GM15510 (cell line): ENCODE measurements around the gene SRL.

Experiments
- POLR2A ChIP-seq: IDR thresholded peaks from 3 replicates; pipeline ENCODE4 v1.6.1; 2011; ENCODE audit warnings: borderline replicate concordance; ENCODE audit not compliant: insufficient read length; ENCODE audit errors: extremely low read depth

Gene SRL

DNA sequence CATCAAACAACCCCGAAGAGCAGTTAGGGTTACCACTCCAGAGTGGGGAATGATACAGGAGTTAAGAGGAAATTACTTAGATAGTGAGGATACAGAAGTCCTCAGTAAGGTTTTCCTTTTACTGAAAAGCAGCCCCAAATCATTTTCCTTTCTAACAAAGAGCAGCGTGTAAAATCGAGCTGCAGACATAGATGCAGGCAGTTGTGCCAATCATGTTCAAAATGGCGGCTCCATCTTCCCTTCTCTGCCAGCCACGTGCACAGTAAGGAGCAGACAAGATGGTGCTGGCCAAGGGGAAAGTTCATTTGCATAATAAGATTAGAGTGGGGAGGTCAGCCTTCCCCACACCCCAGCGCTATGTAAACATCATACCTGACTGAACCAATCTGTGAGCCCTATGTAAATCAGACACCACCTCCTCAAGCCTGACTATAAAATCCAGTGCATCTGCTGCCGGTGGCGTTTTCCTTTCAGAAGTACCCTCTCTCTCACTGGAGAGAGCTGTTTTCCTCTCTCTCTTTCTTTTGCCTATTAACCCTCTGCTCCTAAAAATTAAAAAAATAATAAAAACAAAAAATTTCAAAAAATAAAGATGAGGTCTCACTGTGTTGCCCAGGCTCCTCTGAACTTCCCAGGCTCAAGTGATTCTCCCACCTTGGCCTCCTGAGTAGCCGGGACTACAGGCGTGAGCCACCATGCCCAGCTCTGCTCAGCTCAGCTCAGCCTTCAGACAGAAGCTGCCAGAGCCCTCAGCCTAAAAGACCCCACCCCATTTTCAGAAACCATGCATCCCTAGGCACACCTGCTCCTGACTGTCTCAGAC is 2.6 kb upstream of the SRL start:
- no peak for TF ChIP-seq POLR2A

- no peak for TF ChIP-seq POLR2A
These were observed 487 bp downstream of the SRL start for GRCh38 chr16:4241258-4241927.

DNA sequence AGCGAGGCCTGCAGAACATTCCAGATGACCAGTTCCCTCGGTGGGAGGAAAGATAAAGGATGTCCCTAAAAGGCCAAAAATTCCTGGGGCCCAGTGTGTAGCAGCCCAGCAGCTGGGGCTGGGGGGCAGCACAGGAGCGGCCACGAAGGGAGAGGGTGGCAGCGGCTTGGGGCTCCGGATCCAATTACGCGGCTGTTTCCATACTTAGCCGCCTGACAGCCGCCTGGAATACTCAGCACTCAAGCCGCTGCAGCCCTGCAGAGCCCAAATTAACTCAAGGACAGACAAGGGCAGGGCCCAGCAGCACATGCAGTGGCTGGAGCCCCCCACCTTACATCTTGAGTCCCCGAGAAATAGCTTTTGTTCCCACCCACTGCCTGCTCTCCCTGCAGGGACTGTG is 1.3 kb downstream of the SRL start:
- no peak for TF ChIP-seq POLR2A

DNA sequence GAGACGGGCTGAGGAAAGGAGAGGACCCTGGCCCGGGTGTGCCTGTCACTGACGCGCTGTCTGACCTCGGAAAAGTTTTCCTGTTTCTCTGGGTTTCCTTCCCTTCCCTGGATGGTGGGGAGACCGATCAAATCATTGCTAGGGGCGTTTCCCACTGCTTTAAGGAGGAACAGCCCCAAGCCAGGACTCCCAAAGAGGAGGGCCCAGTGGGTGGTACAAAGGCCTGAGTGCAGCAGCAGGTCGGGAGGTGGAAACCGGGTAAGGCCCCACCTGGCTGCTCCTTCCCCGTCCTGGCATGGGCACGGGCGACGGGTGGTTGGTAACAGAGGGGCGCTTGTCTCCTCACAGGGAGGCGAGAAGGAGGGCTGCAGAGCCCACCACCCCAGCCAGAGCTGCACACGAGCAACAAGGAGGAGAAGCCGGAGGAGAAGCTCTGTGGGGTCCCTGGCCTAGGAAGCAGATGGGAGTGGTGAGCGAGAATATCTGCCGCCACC is 2.2 kb downstream of the SRL start:
- no peak for TF ChIP-seq POLR2A

DNA sequence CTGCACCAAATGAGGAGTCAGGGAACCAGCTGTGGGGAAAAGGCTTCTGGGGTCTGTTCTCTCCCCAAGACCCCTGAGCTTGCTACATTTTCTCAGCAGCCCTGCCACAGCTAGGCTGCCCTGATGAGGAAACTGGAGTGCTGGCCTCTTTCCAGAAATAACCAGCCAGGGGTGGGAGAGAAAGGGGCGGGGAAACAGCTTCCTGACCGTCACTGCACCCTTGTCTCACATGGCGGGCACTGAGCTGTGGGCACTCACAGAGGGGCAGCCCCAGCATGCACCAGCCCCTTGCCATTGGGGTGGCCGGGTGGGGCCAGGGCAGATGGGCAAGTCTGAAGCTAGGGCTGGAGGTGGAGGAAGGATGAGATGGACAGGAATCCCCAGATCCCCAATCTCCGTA is 2.9 kb downstream of the SRL start:
- TF ChIP-seq POLR2A = no peak

DNA sequence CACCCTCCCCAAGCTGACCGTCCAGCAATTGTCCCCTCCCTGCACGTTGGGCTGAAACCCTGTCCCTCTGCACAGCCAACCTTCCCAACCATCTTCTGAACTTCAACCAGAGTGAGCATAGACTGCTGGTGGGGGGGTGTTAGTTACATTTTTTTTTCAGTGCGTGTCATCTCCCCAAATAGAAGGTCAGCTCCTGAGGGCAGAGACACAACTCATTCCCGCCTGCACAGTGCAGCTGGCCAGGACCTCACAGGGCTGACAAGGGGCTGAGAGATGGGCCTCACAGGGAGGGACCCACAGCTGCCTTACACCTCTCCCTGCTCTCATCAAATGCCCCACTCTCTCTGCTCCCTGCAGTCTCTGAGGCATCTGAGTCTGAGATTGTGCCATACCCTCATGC is 8.4 kb downstream of the SRL start:
- TF ChIP-seq POLR2A = no peak

DNA sequence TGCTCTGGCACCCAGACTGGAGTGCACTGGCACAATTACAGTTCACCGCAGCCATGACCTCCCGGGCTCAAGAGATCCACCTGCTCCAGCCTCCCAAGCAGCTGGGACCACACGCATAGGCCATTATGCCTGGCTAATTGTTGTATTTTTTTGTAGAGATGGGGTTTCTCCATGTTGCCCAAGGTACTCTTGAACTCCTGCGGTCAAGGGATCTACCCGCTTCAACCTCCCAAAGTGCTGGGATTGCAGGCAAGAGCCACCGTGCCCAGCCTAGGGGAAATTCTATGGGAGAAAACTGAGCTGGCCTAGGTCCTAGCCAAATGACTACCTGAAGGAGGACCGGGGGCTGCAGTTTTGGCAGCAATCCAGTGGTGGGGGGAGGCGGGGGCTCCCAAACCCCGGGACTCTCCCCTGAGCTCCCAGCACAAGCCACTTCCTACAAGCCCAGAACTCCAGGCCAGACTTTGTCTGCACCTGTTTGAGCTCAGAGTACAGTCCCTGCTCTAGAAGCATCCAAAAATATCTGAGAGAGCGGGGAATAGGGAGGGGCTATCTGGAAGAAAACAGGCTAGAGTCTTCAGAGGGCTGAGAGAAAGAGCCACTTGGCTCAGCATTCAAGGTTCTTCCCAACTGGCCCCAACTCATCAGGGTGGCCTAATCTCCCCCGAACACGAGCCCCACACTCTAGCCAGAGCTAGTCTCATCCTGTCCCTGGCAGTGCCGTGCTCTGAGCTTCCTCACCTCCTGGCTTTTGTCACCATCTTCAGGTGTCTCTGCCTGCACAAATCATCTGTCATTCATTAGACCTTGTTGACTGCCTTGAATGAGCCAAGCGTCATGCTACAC is 9.1 kb downstream of the SRL start:
- TF ChIP-seq POLR2A = no peak

GRCh38 chr16:4231886-4232285 is 10.0 kb downstream of the SRL start:
- TF ChIP-seq POLR2A = no peak

DNA sequence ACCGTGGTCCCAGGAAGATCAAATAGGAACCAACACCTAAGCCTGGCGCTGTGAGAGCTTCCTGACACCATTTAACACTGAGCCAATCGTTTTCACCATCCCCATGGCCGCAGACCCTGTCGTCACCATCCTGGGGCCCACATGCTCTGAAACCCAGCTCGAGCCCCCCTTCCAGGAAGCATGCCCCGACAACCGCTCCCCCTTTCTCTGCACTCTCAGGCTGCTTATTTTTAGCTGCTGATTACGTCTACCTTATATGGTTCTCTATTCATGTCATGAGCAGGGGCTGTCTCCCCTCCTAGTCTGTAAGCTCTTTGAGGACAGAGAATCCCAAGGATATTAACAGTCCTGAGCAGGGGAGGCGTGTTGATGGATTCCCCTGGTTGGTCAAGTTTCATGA is 10.5 kb downstream of the SRL start:
- TF ChIP-seq POLR2A = no peak

DNA sequence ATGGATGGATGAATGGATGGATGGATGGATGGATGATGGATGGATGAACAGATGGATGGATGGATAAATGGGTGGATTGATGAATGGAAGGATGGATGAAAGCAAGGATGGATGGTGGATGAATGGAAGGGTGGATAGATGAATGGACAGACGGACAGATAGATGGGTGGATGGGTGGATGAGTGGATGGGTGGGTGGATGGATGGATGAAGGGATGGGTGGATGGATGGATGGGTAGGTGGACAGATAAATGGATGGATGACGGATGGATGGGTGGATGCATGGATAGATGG is 14.9 kb downstream of the SRL start:
- TF ChIP-seq POLR2A = no peak

GRCh38 chr16:4226251-4227039 is 15.4 kb downstream of the SRL start:
- no peak for TF ChIP-seq POLR2A

- TF ChIP-seq POLR2A = no peak
These were observed 16.8 kb downstream of the SRL start for GRCh38 chr16:4225075-4225474.

DNA sequence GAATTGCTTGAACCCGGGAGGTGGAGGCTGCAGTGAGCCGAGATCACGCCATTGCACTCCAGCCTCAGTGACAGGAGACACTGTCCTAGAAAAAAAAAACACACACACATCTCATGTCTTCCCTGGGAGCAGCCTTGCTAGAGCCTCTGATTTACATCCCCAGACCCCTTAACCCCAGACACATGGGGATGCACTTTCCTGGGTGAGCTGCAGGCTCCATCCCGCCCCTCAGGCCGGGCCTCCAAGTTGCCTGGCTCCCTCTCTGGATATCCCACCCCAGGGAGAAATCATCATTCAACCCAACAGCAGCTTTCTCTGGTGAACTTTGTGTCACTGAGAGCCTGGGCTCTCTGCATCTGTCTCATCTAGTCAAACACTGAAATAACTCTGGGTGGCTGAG is 21.5 kb downstream of the SRL start:
- TF ChIP-seq POLR2A = no peak

DNA sequence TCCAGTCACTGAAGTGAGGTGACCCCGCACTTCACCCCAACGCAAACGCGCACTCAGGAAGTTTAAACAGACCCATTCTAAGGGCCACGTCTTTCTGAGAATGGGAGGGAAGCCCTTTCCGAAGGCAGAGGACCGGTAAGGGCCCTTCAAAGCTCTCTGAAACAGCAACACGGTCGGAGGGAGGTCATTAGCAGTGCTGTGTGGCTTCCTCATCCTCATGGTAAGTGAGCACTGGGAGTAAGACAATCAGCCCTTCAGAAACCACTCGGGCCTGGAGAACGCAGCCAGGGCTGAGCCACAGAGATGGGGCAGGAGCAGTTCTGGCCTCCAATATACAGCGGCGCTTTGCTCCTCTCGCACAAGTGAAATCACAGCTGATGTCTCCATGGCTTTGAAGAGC is 23.7 kb downstream of the SRL start:
- TF ChIP-seq POLR2A = no peak

GRCh38 chr16:4217204-4218131 is 24.4 kb downstream of the SRL start:
- TF ChIP-seq POLR2A = no peak

GRCh38 chr16:4216596-4216995 is 25.3 kb downstream of the SRL start:
- no peak for TF ChIP-seq POLR2A
